ENCODE data around the gene PLPP2.
"Not testable (repeated sequence)": the region's sequence is repeated elsewhere in the genome, so short reads cannot be mapped to it uniquely, and the experiment has no call there.

Gene PLPP2

DNA sequence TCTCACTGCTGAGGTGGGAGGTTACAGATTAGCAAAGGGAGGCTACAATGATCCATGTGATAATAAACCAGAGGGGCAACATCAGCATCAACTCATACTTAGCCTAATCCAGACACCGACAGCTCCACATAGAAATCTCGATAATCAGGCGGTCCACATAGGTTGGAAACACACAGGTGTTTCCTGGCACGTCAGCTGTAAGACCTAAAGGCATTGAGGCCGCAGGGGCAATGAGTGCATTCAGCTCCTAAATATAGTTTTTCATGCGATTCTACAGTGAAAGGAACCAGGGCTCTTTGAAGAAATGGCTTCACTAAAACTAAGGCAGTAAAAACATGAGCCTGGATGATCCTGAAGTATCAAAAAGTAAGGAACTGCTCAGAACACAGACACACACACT, 19.3 kb downstream of the PLPP2 start:
- DNase-seq (ENCODE audit: low read depth), result no peak

DNA sequence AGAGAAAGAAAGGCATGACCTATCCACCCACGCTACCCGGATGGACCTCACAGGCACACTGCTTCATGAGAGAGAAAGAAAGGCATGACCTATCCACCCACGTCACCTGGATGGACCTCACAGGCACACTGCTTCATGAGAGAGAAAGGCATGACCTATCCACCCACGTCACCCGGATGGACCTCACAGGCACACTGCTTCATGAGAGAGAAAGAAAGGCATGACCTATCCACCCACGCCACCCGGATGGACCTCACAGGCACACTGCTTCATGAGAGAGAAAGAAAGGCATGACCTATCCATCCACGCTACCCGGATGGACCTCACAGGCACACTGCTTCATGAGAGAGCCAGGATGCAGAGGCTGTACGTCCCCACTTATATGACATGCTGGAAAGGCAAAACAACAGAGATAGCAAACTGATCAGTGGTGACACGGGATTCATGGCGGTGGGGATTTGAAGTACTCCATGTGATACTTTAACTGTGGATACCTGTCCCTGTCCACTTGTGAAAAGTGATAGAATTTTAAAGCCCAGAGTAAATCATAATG, 20.4 kb downstream of the PLPP2 start:
- DNase-seq (ENCODE audit: low read depth), result not testable (repeated sequence)

DNA sequence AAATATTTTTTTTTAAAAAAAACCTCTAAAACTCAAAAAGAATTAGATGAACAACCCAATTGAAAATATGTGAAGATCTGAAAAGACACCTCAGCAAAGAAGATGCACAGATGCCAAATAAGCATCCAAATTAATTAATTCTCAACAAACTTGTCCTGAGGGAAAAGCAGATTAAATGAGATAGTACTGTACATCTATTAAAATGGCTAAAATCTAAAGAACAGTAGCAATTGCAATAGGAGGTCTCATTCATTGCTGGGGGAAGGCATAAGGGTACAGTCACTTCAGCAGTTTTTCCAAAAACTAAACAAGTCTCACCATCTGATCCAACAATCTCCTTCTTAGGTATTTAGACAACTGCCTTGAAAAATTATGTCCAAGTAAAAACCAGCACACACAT, 22.0 kb downstream of the PLPP2 start:
- DNase-seq (ENCODE audit: low read depth), result no peak

- DNase-seq (ENCODE audit: low read depth), result no peak
These were observed 29.1 kb downstream of the PLPP2 start for GRCh38 chr19:262125-262524.

- DNase-seq (ENCODE audit: low read depth), result not testable (repeated sequence)
These were observed 34.4 kb downstream of the PLPP2 start for GRCh38 chr19:256804-257203.

DNA sequence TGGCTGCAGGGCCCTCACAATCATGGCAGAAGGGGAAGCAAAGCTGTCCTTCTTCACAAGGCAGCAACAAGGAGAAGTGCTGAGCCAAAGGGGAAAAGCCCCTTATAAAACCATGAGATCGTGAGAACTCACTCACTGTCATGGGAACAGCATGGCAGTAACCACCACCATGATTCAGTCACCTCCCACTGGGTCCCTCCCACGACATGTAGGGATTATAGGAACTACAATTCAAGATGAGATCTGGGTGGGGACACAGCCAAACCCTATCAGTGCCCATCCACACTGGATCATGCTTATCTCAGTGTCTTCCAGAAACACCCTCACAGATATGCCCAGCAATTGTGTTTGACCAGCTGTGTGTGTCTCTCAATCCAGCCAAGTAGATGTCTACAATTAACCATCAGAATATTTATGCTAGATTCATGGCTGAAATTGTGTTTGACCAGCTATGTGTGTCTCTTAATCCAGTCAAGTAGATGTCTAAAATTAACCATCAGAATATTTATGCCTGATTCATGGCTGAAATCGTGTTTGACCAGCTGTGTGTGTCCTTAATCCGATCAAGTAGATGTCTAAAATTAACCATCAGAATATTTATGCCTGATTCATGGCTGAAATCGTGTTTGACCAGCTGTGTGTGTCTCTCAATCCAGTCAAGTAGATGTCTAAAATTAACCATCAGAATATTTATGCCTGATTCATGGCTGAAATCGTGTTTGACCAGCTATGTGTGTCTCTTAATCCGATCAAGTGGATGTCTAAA, 38.6 kb downstream of the PLPP2 start:
- DNase-seq (ENCODE audit: low read depth), result peak; percentile 29

DNA sequence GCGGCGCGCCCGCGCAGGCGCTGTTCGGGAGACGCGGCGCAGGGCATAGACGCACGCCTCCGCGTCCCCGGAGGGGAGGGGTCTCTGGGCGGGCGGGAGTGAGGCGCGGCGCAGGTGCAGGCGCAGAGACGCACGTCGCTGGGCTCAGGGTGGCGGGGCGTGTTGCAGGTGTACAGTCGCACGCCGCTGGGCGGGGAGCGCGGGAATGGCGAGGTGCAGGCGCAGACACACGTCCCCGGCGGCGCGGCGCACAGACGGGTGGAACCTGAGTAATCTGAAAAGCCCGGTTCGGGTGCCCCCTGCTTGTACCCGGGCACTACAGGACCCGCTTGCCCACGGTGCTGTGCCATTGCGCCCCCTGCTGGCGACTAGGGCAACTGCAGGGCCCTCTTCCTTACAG, 44.7 kb downstream of the PLPP2 start:
- DNase-seq (ENCODE audit: low read depth), result no peak

GRCh38 chr19:245900-246299, 45.3 kb downstream of the PLPP2 start:
- DNase-seq (ENCODE audit: low read depth), result not testable (repeated sequence)

- no peak for DNase-seq (ENCODE audit: low read depth)
These were observed 45.7 kb downstream of the PLPP2 start for GRCh38 chr19:245457-245856.

All from CMK (cell line).